Mesothelial cell of epicardium (in vitro differentiated cells): ENCODE results near the gene PI16. TPM values are rescaled to one million over a fixed set of nuclear protein-coding genes. Genes with fewer than 3 reads are reported as not detected.

ENCODE experiments used
- DNase-seq, 2 experiments: peaks; one replicate each; pipeline ENCODE4 v3.0.0; 2021; ENCODE audit warnings: low spot score in 2 of 2; ENCODE audit not compliant: unreplicated experiment in 2 of 2
- H3K27ac Mint-ChIP-seq: 2 replicates; pipeline ENCODE4 v1.8.0; 2021; ENCODE audit warnings: mixed read lengths
- H3K27me3 Mint-ChIP-seq: 2 replicates; pipeline ENCODE4 v1.8.0; 2021; ENCODE audit warnings: low read depth, mixed read lengths
- H3K36me3 Mint-ChIP-seq: 2 replicates; pipeline ENCODE4 v1.8.0; 2021; ENCODE audit warnings: mixed read lengths
- H3K4me1 Mint-ChIP-seq: 2 replicates; pipeline ENCODE4 v1.8.0; 2021; ENCODE audit warnings: mixed read lengths
- H3K4me3 Mint-ChIP-seq: 2 replicates; pipeline ENCODE4 v1.8.0; 2021; ENCODE audit warnings: mild to moderate bottlenecking, moderate library complexity, mixed read lengths
- H3K9me3 Mint-ChIP-seq: 2 replicates; pipeline ENCODE4 v1.8.0; 2021; ENCODE audit warnings: mixed read lengths
- CTCF ChIP-seq: fragments of 200-600 bp; sonication (generic); IDR thresholded peaks from one replicate; pipeline ENCODE4 v1.5.0; 2021; ENCODE audit warnings: antibody characterized with exemption; ENCODE audit not compliant: unreplicated experiment
- total RNA-seq: library from RNA; stranded (reverse); gene quantifications from 3 replicates; pipeline ENCODE4 v1.2.1, GENCODE V29; 2021

The PI16 gene
- total RNA-seq, 1 donor from 2014 or later: not detected

- no peak for TF ChIP-seq CTCF
- Mint-ChIP-seq H3K4me1 (peaks cover 4% of the 10 kb centered on the region), H3K27me3 (no peaks in the 10 kb centered on the region), H3K4me3 (no peak overlapping the region), H3K36me3 (peaks cover 20% of the 10 kb centered on the region), H3K27ac (no peak overlapping the region), H3K9me3 (no peaks in the 10 kb centered on the region)
- no peak for DNase-seq
Observed at GRCh38 chr6:36912030-36912454, 42.5 kb upstream of the PI16 start.

- Mint-ChIP-seq H3K4me3 (no peak overlapping the region), H3K36me3 (peaks cover 20% of the 10 kb centered on the region), H3K9me3 (no peaks in the 10 kb centered on the region), H3K27ac (no peak overlapping the region), H3K27me3 (no peaks in the 10 kb centered on the region), H3K4me1 (peaks cover 4% of the 10 kb centered on the region)
- no peak for DNase-seq
- TF ChIP-seq CTCF: no peak
Observed at GRCh38 chr6:36912586-36912985, 42.0 kb upstream of the PI16 start.

GRCh38 chr6:36913082-36913481 is 41.5 kb upstream of the PI16 start:
- H3K4me1 Mint-ChIP-seq: peaks cover 4% of the 10 kb centered on the region
- H3K9me3 Mint-ChIP-seq: no peaks in the 10 kb centered on the region
- peaks cover 20% of the 10 kb centered on the region for H3K36me3 Mint-ChIP-seq
- H3K4me3 Mint-ChIP-seq: no peak overlapping the region
- no peaks in the 10 kb centered on the region for H3K27me3 Mint-ChIP-seq
- no peak for DNase-seq
- TF ChIP-seq CTCF: no peak
- H3K27ac Mint-ChIP-seq: peak overlapping the region; percentile 16

- H3K9me3 Mint-ChIP-seq: no peaks in the 10 kb centered on the region
- peaks cover 4% of the 10 kb centered on the region for H3K4me1 Mint-ChIP-seq
- no peak overlapping the region for H3K27ac Mint-ChIP-seq
- H3K4me3 Mint-ChIP-seq: no peak overlapping the region
- H3K36me3 Mint-ChIP-seq: peaks cover 17% of the 10 kb centered on the region
- TF ChIP-seq CTCF: no peak
- DNase-seq: no peak
- no peaks in the 10 kb centered on the region for H3K27me3 Mint-ChIP-seq
Observed at GRCh38 chr6:36914227-36914794, 40.2 kb upstream of the PI16 start.

- DNase-seq: no peak
- no peak for TF ChIP-seq CTCF
- Mint-ChIP-seq H3K27ac (peak overlapping the region; percentile 67), H3K9me3 (no peaks in the 10 kb centered on the region), H3K4me3 (no peak overlapping the region), H3K27me3 (no peaks in the 10 kb centered on the region), H3K4me1 (peaks cover 4% of the 10 kb centered on the region), H3K36me3 (peaks cover 17% of the 10 kb centered on the region)
Observed at GRCh38 chr6:36915599-36915998, 38.9 kb upstream of the PI16 start.

- no peak for TF ChIP-seq CTCF
- Mint-ChIP-seq H3K4me3 (no peak overlapping the region), H3K27me3 (no peaks in the 10 kb centered on the region), H3K36me3 (peaks cover 17% of the 10 kb centered on the region), H3K9me3 (no peaks in the 10 kb centered on the region), H3K27ac (peak overlapping the region; percentile 67), H3K4me1 (peaks cover 4% of the 10 kb centered on the region)
- DNase-seq: no peak
Observed at GRCh38 chr6:36916126-36916525, 38.4 kb upstream of the PI16 start.
